A549 (cell line): ENCODE data around the gene ADGRG6.

ENCODE experiments used
- BCL3 ChIP-seq: fragments of >200 bp; sonication (Bioruptor Twin); formaldehyde crosslinking; IDR thresholded peaks from 3 replicates; pipeline ENCODE4 v1.6.1; 2016
- CEBPB ChIP-seq, 2 experiments: fragments of >200 bp in 1 of 2; sonication (Bioruptor Twin) in 1 of 2; formaldehyde crosslinking in 1 of 2; IDR thresholded peaks; 2 replicates each; pipeline ENCODE4 v1.6.1; 2012 to 2016
- CHD4 ChIP-seq: fragments of 200-600 bp; sonication (generic); IDR thresholded peaks from 2 replicates; pipeline ENCODE4 v1.6.1; 2016; ENCODE audit warnings: antibody characterized with exemption, mild to moderate bottlenecking, borderline replicate concordance
- CTCF ChIP-seq: fragments of >200 bp; sonication (Bioruptor Twin); formaldehyde crosslinking; IDR thresholded peaks from 3 replicates; pipeline ENCODE4 v1.5.1; 2016
- EP300 ChIP-seq, 2 experiments: fragments of >200 bp; sonication (Bioruptor Twin); formaldehyde crosslinking; IDR thresholded peaks; 2 replicates in 1 of 2; 3 replicates in 1 of 2; pipeline ENCODE4 v1.6.1; 2016 to 2017
- KDM1A ChIP-seq: fragments of 200-600 bp; sonication (generic); IDR thresholded peaks from 2 replicates; pipeline ENCODE4 v1.6.1; 2016; ENCODE audit warnings: low read depth, mild to moderate bottlenecking
- MYC ChIP-seq: IDR thresholded peaks from 2 replicates; pipeline ENCODE4 v1.6.1; 2012; ENCODE audit warnings: mild to moderate bottlenecking, inconsistent platforms, low read length, improper control_type of control experiment, borderline replicate concordance
- NR3C1 ChIP-seq: fragments of >200 bp; sonication (Bioruptor Twin); formaldehyde crosslinking; IDR thresholded peaks from 3 replicates; pipeline ENCODE4 v1.6.1; 2017
- POLR2A ChIP-seq: IDR thresholded peaks from 2 replicates; pipeline ENCODE4 v1.6.1; 2012; ENCODE audit warnings: mild to moderate bottlenecking, low read length
- RNF2 ChIP-seq: fragments of 200-600 bp; sonication (generic); IDR thresholded peaks from 2 replicates; pipeline ENCODE4 v1.6.1; 2016; ENCODE audit warnings: low read depth, mild to moderate bottlenecking, antibody characterized with exemption, moderate library complexity, borderline replicate concordance

- TF ChIP-seq BCL3 (no peak), CTCF (no peak), EP300 (IDR thresholded peaks at IDR 0.05) (no peak), RNF2 (no peak), NR3C1 (no peak), KDM1A (no peak), CHD4 (no peak), CEBPB (IDR thresholded peaks at IDR 0.05) (no peak), POLR2A (no peak), MYC (no peak)
These were observed 6.3 kb downstream of the ADGRG6 start for GRCh38 chr6:142307963-142308748.
